Subcutaneous abdominal adipose tissue (tissue), 5 donors: ENCODE results near the gene AFAP1.
A peak's percentile ranks its signal among the peaks of the same experiment; 100 is the strongest.

Experiments
- H3K27ac ChIP-seq: one replicate; pipeline ENCODE4 v1.7.0; 2013; ENCODE audit warnings: low read depth, mild to moderate bottlenecking, inconsistent platforms, low read length, moderate library complexity
- H3K27me3 ChIP-seq, 5 donors: one replicate each; pipeline ENCODE4 v1.7.0; 2013; ENCODE audit warnings: low read length in 5 of 5, inconsistent platforms in 1 of 5; ENCODE audit not compliant: control insufficient read depth in 5 of 5, insufficient read depth in 4 of 5
- H3K36me3 ChIP-seq, 5 donors: one replicate each; pipeline ENCODE4 v1.7.0; 2013; ENCODE audit warnings: low read length in 5 of 5; ENCODE audit not compliant: control insufficient read depth in 5 of 5, insufficient read depth in 5 of 5
- H3K4me1 ChIP-seq, 5 donors: one replicate each; pipeline ENCODE4 v1.7.0; 2013; ENCODE audit warnings: low read length in 5 of 5, mild to moderate bottlenecking in 3 of 5, moderate library complexity in 1 of 5; ENCODE audit not compliant: control insufficient read depth in 5 of 5, insufficient read depth in 5 of 5
- H3K4me3 ChIP-seq, 5 donors: one replicate each; pipeline ENCODE4 v1.7.0; 2013; ENCODE audit warnings: low read length in 5 of 5, low read depth in 1 of 5
- H3K9ac ChIP-seq, 5 donors: one replicate each; pipeline ENCODE4 v1.7.0; 2013; ENCODE audit warnings: low read length in 5 of 5, mild to moderate bottlenecking in 4 of 5, moderate library complexity in 3 of 5
- H3K9me3 ChIP-seq, 5 donors: one replicate each; pipeline ENCODE4 v1.7.0; 2013; ENCODE audit warnings: low read length in 5 of 5; ENCODE audit not compliant: control insufficient read depth in 5 of 5
- donor health status: healthy.
- donor health status: healthy.
- donor health status: healthy.
- donor health status: healthy.
- donor health status: healthy.

AFAP1 gene

DNA sequence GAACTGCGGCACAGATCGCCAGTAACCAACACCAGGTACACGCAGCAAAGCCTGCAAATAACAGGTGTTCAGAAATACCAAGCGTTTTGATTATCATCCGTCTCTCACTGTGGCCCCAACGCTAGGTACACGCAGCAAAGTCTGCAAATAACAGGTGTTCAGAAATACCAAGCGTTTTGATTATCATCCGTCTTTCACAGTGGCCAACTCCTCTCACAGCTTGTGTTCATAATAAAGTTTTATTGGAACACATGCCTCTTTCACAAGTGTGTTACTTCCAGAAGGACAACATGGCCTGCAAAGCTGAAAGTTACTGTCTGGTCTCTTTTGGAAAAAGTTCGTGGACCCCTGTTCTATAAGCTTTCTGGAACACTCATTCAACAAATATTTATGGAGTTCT lies 153.1 kb downstream of the AFAP1 start:
- H3K9ac ChIP-seq = no peak overlapping the region
- no peak overlapping the region for H3K27ac ChIP-seq
- no peak overlapping the region for H3K4me3 ChIP-seq
- no peaks in the 10 kb centered on the region for H3K27me3 ChIP-seq
- peaks cover 5 to 30% (median 27%) of the 10 kb centered on the region in 5 donors for H3K4me1 ChIP-seq
- H3K36me3 ChIP-seq = peaks cover 0 to 20% (median 16%) of the 10 kb centered on the region in 5 donors
- H3K9me3 ChIP-seq = no peaks in the 10 kb centered on the region

DNA sequence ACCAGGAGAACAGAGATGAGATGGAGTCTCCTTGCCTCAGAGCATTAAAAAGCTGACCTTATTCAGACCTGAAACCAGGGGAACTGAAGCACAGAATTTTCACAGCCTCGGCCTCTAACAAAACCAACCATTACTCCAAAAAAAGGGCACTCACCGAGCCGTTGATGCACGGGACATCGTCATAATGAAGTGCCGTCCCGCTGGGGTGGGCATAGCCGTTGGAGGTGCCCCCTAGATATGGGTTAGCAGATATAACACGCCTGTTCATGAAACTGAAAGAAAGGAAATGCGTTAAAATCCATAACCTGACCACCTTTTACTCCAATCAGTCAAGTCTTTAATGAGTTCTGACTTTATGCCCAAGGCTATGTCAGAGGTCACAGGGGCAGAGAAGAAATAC lies 153.6 kb downstream of the AFAP1 start:
- Histone ChIP-seq H3K27ac (no peak overlapping the region), H3K9ac (no peak overlapping the region), H3K4me3 (no peak overlapping the region), H3K9me3 (no peaks in the 10 kb centered on the region), H3K27me3 (no peaks in the 10 kb centered on the region), H3K4me1 (peaks cover 9 to 35% (median 31%) of the 10 kb centered on the region in 5 donors), H3K36me3 (peaks cover 0 to 20% (median 16%) of the 10 kb centered on the region in 5 donors)

DNA sequence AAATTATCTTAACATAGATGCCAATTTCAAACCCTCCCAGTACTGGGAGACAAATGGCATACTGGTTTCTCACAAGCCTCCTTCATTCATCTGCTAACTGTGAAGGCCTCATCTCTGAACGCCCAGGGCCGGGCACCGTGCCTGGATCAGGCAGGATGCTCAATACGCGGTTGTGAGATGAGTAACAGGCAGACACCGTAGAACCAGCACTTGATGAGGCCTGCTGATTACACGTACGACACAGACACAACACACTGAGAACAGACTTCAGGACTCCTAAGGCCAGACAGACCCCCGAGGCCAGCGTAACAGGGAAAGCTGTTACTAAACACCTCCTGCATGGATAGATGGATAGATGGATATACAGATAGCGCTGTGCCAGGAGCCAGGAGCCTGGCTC lies 154.6 kb downstream of the AFAP1 start:
- no peak overlapping the region for H3K9ac ChIP-seq
- no peak overlapping the region for H3K4me3 ChIP-seq
- no peak overlapping the region for H3K27ac ChIP-seq
- peaks cover 0 to 17% (median 16%) of the 10 kb centered on the region in 5 donors for H3K36me3 ChIP-seq
- H3K9me3 ChIP-seq = no peaks in the 10 kb centered on the region
- H3K4me1 ChIP-seq = peaks cover 10 to 45% (median 39%) of the 10 kb centered on the region in 5 donors
- H3K27me3 ChIP-seq = no peaks in the 10 kb centered on the region

- H3K4me3 ChIP-seq = no peak overlapping the region
- H3K27me3 ChIP-seq = no peaks in the 10 kb centered on the region
- H3K9ac ChIP-seq = no peak overlapping the region
- no peaks in the 10 kb centered on the region for H3K9me3 ChIP-seq
- H3K27ac ChIP-seq = no peak overlapping the region
- peaks cover 12 to 49% (median 44%) of the 10 kb centered on the region in 5 donors for H3K4me1 ChIP-seq
- peaks cover 0 to 17% (median 16%) of the 10 kb centered on the region in 5 donors for H3K36me3 ChIP-seq
These were observed 155.4 kb downstream of the AFAP1 start for GRCh38 chr4:7784131-7784870.

DNA sequence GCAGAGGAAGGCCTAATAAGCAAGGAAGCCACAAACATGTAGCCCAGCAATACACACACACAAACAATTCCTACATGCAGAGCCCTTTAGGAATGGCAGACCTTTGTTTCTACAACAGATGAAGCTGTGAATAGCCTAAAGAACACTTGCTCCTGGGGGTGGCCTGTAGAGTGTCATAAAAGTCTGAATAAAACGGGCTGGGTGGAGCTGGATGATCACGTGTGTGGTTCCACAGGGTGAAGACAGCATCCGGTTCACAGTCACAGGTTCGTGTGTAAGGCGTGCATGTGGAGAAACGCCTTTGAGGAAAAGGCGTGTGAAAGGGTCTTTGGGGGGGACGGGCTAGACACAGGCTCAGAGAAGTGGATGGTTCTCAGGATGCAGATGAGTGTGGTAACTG lies 156.1 kb downstream of the AFAP1 start:
- Histone ChIP-seq H3K9ac (no peak overlapping the region), H3K27me3 (no peaks in the 10 kb centered on the region), H3K4me1 (peaks cover 15 to 48% (median 41%) of the 10 kb centered on the region in 5 donors), H3K27ac (no peak overlapping the region), H3K4me3 (no peak overlapping the region), H3K36me3 (peaks cover 0 to 17% (median 16%) of the 10 kb centered on the region in 5 donors), H3K9me3 (no peaks in the 10 kb centered on the region)

GRCh38 chr4:7782783-7783182 lies 156.9 kb downstream of the AFAP1 start:
- no peaks in the 10 kb centered on the region for H3K27me3 ChIP-seq
- peaks cover 0 to 25% (median 24%) of the 10 kb centered on the region in 5 donors for H3K36me3 ChIP-seq
- peaks cover 15 to 44% (median 40%) of the 10 kb centered on the region in 5 donors for H3K4me1 ChIP-seq
- H3K4me3 ChIP-seq = no peak overlapping the region
- peak overlapping the region; percentile 47 for H3K27ac ChIP-seq
- H3K9ac ChIP-seq = peak overlapping the region in 1 of 5 donors; percentile 17
- H3K9me3 ChIP-seq = no peaks in the 10 kb centered on the region

DNA sequence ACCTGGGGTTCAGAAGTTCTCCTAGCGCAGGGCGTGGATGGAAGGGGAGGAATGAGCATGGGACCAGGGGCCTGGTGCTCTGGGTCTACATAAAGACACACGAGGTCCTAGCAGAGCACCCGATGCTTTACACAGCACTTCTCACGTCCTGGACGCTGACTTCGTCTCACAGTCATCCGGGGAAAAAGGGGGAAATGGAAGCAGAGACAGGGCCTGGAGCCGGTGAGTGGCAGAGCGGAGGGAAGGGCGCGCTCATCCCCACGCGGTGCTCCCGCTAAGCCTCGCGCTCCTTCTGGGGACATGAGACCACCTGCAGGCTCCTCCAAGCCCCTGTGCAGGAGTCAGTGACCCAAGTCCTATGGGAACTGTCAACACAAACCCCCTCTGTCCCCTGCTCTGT lies 157.7 kb downstream of the AFAP1 start:
- no peaks in the 10 kb centered on the region for H3K9me3 ChIP-seq
- peak overlapping the region; percentile 38 for H3K27ac ChIP-seq
- H3K9ac ChIP-seq = peak overlapping the region in 1 of 5 donors; percentile 17
- no peak overlapping the region for H3K4me3 ChIP-seq
- H3K36me3 ChIP-seq = peaks cover 0 to 32% (median 30%) of the 10 kb centered on the region in 5 donors
- no peaks in the 10 kb centered on the region for H3K27me3 ChIP-seq
- peaks cover 15 to 44% (median 40%) of the 10 kb centered on the region in 5 donors for H3K4me1 ChIP-seq

GRCh38 chr4:7781366-7781765 lies 158.3 kb downstream of the AFAP1 start:
- Histone ChIP-seq H3K27ac (peak overlapping the region; percentile 38), H3K36me3 (peaks cover 0 to 36% (median 32%) of the 10 kb centered on the region in 5 donors), H3K27me3 (no peaks in the 10 kb centered on the region), H3K9me3 (no peaks in the 10 kb centered on the region), H3K4me1 (peaks cover 15 to 44% (median 40%) of the 10 kb centered on the region in 5 donors), H3K9ac (no peak overlapping the region), H3K4me3 (peak overlapping the region in 1 of 5 donors; percentile 14)

DNA sequence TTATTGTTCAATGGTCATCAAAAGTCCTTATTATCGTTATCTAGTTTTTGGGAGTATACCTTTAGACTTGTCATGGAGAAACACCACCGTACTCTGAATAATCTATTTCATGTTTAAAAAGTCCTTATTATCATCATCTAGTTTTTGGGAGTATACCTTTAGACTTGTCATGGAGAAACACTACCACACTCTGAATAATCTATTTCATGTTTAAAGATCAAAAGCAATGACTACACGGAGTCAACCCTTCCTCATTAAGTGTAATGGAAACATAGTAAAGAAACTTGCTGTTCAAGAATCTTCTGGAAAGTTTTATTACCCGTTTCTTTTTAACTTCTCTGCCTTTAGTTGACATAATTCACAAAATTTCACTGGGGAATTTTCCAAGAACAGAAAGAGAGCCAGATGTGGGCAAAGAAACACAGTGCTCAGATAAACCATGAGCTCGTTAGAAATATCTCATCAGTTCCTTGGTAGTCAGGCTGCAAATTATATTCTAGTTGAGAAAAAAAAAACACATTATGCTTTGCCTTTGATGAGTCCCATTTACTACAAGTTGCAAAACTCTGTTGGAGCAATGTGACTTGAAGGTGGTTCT lies 158.8 kb downstream of the AFAP1 start:
- peak overlapping the region; percentile 38 for H3K27ac ChIP-seq
- peaks cover 0 to 37% (median 31%) of the 10 kb centered on the region in 5 donors for H3K36me3 ChIP-seq
- H3K4me1 ChIP-seq = peaks cover 15 to 44% (median 40%) of the 10 kb centered on the region in 5 donors

GRCh38 chr4:7779432-7779768 lies 160.3 kb downstream of the AFAP1 start:
- Histone ChIP-seq H3K4me3 (peak overlapping the region in 1 of 5 donors; percentile 9), H3K4me1 (peaks cover 15 to 44% (median 40%) of the 10 kb centered on the region in 5 donors), H3K9ac (no peak overlapping the region), H3K27ac (no peak overlapping the region), H3K27me3 (no peaks in the 10 kb centered on the region), H3K36me3 (peaks cover 0 to 32% (median 31%) of the 10 kb centered on the region in 5 donors), H3K9me3 (no peaks in the 10 kb centered on the region)

More for the DNA sequence above, 158.8 kb downstream of the AFAP1 start:
- Histone ChIP-seq H3K9me3 (no peaks in the 10 kb centered on the region), H3K27me3 (no peaks in the 10 kb centered on the region), H3K4me3 (peak overlapping the region in 1 of 5 donors; percentile 14), H3K9ac (no peak overlapping the region)
